NCI-H1048 (cell line): ENCODE measurements around the gene CCZ1B.
"Not testable (repeated sequence)": the region's sequence is repeated elsewhere in the genome, so short reads cannot be mapped to it uniquely, and the experiment has no call there.

ENCODE experiments used
- DNase-seq: peaks from one replicate; lab custom pipeline; 2025; lab: John Stamatoyannopoulos, UW

CCZ1B gene

DNA sequence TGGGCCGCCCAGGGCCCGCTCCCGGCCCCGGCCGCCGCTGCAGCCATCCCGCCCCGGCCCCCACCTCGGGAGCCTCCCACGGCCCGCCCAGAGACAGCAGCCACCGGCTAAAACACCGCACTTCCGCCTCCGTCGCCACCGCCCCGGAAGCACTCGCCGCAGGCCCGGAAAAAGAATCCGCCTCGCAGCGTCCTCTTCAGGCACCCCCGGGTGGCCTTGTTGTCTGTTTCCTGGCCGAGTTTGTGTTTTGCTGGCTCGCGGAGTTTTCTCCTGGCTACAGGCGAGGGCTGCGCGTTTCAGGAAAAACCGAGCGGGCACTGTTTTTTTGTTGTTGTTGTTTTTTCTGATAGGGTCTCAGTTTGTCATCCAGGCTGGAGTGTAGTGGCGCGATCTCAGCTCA lies at the start of gene CCZ1B:
TSS of gene CCZ1B (minus strand) at position 125 of the 400 bp plus-strand sequence. CDS start at position 47, 78 bp downstream.
- peak; percentile 32 for DNase-seq

DNA sequence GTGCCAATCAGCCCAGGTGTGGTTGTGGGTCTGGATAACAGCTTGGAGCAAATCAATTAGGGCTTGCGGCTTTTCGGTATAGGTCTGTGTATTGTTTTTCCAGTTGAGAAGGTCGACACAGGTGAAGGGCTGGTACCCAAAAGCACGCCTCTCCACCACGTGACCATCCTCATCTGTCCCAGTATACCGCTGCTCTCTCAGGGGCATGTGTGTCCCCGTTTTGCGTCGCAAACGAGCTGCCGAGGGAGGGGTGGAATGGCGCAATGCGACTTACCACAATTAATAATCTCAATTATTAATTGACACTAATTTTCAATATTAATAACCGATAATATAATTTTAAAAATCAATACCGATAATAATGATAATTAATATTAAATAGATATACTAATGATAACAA lies 48.9 kb upstream of the CCZ1B start:
- DNase-seq: not testable (repeated sequence)

DNA sequence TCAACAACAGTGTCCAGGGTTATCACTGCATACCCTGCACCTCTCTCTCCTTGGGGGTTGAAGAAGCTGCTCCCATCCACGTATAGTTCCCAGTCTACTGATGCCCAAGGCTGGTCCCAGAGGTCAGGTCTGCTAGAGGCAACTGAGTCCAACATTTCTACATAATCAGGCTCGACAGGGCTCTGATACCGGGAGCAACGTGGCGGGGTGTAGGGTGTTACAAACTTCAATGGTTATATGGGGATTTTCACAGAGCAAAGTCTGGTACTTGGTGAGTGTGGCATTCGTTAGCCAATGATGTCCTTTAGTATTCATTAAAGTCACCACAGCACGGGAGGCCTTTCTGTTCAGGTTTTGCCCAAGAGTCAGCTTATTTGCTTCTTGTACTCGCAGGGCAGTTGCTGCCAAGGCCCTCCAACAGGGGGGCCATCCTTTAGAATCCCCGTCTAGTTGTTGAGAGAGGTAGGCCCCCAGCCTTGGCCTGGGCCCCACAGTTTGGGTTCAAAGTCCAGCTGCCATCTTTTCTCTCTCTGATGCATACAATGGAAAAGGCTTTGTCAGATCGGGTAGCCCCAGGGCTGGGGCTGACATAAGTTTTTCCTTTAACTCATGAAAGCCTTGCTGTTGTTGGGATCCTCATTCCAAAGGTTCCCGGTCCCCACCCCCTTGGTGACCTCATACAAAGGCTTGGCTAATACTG lies 46.3 kb upstream of the CCZ1B start:
- not testable (repeated sequence) for DNase-seq

GRCh38 chr7:6871421-6872144 lies 45.5 kb upstream of the CCZ1B start:
- DNase-seq: not testable (repeated sequence)

- DNase-seq: not testable (repeated sequence)
These were observed 38.7 kb upstream of the CCZ1B start for GRCh38 chr7:6864751-6865150.

- DNase-seq: not testable (repeated sequence)
These were observed 38.1 kb upstream of the CCZ1B start for GRCh38 chr7:6864188-6864587.

DNA sequence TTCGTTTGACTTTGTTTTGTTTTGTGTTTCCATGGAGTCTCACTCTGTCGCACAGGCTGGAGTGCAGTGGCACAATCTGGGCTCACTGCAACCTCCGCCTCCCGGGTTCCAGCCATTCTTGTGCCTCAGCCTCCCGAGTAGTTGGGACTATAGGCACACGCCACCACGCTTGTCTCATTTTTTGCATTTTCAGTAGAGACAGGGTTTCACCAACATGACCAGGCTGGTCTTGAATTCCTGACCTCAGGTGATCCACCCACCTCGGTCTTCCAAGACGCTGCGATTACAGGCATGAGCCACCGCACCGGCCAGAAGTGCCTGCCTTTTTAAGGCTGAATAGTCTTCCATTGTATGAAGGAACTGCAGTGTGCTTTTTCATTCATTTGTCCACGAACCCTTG lies 36.8 kb upstream of the CCZ1B start:
- DNase-seq: not testable (repeated sequence)

GRCh38 chr7:6857721-6858314 lies 31.7 kb upstream of the CCZ1B start:
- DNase-seq: not testable (repeated sequence)

DNA sequence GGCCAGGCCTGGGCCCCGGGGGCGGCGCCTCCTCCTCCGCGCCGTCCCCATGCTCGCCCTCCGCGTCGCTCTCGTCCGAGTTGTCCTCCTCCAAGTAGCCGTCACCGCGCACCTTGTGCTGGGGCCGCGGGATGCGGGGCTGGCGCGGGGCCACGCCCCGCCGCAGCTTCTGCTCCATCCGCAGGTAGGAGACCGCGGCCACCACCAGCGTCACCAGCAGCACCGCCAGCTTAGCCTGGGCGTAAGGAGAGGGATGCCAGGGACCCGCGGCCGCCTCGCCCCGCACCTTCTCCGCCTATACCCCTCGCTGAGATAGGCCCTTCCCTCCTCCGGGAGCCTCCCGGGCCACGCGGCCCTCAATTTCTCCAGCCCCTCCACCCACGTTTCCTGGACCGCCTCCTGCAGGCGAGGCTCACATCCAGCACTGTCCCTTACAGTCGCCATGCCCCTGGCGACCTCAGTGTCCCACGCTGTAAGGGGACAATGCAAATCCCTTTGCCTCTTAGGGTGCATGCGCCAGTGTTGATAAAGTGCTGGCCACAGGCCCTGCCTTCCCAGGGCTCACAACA lies 29.6 kb upstream of the CCZ1B start:
- not testable (repeated sequence) for DNase-seq

DNA sequence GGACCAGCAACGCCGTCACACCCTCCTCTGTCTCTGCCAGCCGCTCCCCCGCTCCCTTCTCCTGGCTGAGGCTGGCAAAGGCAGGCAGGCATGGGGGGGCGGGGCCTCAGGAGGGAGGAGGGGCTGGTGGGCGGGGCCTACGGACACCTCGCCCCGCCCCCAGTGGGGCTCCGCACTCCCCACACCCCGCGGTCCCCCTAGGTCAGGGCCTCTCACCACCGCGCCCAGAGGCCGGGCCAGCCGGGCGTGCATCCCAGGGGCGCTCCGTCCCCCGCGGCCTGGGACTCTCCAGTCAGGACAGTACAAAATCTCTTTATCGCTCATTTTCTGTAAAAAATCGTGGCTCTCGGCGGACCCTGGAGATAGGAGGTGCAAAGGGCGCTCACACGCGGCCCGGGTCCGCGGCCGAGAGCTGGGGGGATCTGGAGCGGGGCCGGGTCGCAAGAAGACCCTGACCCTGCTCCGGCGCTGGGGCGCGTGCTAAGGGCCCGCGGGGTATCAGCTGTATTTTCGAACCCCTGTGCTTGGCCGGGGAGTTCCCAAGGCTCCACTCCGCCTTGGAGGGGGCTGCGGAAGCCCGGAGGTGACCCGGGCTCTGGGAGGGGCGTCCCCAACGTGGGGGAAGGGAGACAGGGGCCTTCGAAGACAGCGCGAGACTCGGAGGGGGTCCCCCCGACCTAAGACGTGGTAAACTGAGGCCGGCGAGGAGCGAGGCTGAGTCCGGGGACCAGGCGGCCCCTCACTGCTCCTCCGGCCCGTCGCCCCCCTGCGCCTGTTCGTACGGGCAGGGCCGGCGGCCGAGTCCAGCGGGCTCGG lies 28.9 kb upstream of the CCZ1B start:
- not testable (repeated sequence) for DNase-seq

DNA sequence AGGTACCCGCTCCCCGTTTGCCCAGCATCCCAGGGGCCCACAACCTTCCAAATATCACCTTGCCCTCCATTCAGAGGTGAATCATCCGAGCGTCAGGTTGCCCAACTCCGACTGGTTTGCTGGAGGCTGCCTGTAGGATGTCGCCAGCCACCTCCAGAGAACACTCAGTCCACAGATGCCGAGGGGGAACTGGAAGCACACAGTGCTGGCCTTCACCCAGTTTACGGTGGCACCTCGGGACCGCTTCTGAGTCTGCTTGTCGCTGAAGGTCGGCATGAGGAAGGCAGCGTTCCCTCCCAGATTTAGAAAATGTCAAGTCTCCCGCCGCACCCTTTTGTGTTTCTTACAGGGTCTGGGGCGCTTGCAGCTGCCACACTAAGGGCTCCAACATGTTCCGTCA lies 27.6 kb upstream of the CCZ1B start:
- DNase-seq: not testable (repeated sequence)

DNA sequence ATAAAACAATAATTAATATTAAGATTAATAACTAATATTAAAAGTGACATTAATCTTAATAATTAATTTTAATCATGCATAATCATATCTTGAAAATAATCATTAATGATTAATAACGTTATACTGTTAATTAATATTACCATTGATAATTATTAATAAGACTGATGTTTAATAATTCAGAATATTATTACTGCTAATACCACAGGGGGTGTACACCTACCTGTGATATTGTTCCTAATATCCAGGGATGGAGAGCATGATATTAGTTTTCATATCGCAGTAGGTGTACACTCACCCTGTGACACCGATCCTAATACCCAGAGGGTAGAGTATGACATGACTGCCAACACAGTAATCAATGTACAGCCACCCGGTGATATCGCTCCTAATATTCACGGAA lies 23.1 kb upstream of the CCZ1B start:
- not testable (repeated sequence) for DNase-seq

GRCh38 chr7:6847751-6848150 lies 21.7 kb upstream of the CCZ1B start:
- DNase-seq: not testable (repeated sequence)

DNA sequence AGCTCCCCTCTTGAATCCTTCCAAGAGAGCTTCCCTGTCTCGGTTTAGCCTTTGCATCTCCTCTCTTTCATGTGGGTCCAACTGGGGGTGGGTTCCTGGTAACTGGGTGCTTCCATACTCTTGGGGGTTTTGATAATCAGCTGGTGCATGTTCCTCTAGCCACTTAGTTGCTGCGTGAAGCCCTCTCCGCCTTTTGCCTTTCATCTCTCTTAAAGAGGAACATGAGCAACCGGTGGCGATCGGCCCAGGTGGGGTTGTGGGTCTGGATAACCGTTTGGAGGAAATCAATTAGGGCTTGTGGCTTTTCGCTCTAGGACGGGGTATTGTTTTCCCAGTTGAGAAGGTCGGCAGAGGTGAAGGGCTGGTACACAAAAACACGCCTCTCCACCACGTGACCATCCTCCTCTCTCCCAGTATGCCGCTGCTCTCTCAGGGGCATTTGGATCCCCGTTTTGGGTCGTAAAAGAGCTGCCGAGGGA lies 19.9 kb upstream of the CCZ1B start:
- not testable (repeated sequence) for DNase-seq

DNA sequence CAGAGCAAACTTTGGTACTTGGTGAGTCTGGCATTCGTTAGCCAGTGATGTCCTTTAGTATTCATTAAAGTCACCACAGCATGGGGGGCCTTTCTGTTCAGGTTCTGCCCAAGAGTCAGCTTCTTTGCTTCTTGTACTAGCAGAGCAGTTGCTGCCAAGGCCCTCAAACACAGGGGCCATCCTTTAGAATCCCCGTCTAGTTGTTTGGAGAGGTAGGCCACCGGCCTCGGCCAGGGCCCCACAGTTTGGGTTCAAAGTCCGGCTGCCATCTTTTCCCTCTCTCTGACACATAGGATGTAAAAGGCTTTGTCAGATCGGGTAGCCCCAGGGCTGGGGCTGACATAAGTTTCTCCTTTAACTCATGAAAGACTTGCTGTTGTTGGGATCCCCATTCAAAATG lies 17.6 kb upstream of the CCZ1B start:
- not testable (repeated sequence) for DNase-seq

DNA sequence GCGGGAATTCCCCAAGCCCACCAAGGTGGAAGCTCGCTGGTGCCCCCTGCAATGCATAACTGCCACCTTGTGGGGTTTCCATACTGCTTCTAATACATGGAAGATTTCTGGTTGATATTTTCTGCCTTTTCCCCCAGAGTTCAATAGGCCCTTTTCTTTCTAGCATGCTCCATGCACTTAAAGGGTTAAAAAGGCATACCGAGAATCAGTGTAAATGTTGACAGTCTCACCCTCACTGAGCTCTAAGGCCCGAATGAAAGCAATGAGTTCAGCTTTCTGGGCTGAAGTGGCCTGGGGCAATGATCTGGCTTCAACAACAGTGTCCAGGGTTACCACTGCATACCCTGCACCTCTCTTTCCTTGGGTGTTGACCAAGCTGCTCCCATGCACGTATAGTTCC lies 17.0 kb upstream of the CCZ1B start:
- DNase-seq: not testable (repeated sequence)

DNA sequence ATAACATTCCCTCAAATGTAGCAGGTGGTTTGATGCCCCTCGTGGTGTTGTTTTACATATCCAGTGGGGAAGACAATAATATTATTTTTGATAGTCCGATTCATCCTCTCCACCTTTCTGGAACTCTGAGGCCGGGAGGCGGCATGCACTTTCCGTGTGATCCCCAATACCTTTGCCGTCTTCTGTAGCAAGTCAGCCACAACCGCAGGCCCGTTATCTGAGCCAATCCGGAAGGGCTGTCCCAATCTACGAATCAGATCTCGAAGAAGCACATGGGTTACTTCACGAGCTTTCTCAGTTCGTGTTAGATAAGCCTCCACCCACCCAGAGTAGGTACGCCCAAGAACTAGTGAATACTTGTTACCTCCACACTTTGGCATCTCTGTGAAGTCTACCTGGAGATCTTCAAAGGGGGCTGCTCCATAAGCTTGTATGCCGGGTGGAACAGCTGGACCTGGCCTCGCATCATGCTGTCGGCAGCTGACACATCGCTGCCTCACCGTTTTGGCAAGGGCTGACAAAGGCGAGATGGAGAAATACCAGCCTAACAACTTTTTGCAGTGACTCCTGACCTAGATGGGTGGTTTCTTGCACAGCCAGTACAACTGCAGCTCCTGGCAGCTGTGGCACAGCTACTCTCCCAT lies 16.3 kb upstream of the CCZ1B start:
- DNase-seq: not testable (repeated sequence)

DNA sequence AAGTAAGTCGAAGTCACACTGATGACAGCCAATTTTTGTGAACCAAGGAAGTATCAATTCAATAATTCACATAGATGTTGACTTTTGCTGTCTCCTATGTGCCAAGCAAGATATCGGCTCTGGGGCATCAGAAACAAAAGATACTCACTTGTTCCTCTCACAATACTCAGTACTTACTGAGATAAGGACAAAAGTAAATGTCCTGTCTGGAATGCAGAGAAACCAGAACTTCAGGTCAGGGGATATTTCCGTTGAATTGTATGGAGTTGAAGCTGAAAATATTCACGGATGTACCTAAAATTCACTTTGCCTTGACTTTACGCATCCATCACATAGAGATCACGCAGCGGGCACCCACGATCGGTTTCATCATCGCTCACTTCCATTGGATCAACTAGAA lies 11.0 kb upstream of the CCZ1B start:
- not testable (repeated sequence) for DNase-seq

- DNase-seq: not testable (repeated sequence)
These were observed 9.4 kb upstream of the CCZ1B start for GRCh38 chr7:6835521-6835920.

DNA sequence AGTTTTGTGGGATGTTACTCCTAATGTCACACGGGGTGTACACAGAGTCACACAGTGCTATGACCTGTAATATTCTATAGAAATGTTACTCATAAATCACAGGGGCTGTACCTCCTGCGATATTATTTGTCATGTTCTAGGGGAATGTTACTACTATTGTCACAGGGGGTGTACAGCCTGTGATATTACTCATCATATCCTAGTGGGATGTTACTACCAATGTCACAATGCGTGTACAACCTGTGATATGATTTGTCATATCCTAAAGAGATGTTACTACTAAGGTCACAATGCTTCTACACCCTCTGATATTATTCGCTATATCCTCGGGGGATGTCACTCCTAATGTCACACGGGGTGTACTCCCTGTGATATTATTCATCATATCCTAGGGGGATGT lies 7.6 kb upstream of the CCZ1B start:
- no peak for DNase-seq
